ENCODE measurements around the gene NELL2.

DNA sequence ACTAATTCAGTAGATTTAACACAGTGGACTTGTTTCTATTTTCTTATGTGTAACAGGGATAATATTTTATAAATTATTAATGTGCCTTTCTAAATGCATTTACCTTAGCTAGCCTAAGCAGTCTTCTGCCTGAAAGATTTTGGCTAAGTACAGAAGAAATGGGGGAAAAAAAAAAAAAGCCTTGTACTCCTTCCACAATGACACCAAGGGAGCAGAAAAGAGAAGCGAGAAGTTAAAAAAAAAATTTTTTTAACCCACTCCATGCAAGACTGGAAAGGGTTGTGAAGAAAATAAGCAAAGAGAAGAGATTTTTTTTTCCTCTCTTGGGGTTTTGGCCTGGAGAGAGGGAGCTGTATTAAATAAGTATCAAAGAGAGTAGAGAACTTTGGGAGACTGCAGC lies 28.7 kb downstream of the NELL2 start:
- TF ChIP-seq CTCF (IDR thresholded peaks at IDR 0.05) (no peak), POLR2A (IDR thresholded peaks at IDR 0.05) (no peak), EP300 (IDR thresholded peaks at IDR 0.05) (no peak), POLR2AphosphoS5 (IDR thresholded peaks at IDR 0.05) (no peak)

Measured in stomach (tissue), 4 donors.